Measurements from ENCODE around the gene FREM2. TPM values are rescaled to one million over a fixed set of nuclear protein-coding genes. Genes with fewer than 3 reads are reported as not detected.

The FREM2 gene
- total RNA-seq, 1 experiment from 2014 or later = 42.6 TPM

DNA sequence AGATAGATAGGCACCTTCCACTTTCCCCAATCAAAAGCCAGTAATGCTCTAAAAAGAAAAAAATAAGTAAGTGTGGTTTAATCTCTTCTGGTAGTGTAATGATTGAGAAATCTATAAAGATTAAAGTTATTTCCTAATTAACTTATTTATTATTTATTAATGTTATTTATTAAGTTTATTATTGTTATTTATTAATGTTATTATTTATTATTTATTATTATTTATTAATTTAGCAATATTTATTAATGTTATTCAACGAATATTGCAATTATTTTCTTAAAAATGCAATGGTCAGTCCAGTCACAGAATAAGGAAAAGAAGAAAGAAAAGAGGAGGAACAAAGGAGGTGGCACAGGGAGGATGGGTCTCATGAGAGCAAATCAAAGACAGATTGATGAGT, 100.7 kb downstream of the FREM2 start:
- no TSS peak for BruUV-seq (replicated peaks)
- TF ChIP-seq, protein P1, sequence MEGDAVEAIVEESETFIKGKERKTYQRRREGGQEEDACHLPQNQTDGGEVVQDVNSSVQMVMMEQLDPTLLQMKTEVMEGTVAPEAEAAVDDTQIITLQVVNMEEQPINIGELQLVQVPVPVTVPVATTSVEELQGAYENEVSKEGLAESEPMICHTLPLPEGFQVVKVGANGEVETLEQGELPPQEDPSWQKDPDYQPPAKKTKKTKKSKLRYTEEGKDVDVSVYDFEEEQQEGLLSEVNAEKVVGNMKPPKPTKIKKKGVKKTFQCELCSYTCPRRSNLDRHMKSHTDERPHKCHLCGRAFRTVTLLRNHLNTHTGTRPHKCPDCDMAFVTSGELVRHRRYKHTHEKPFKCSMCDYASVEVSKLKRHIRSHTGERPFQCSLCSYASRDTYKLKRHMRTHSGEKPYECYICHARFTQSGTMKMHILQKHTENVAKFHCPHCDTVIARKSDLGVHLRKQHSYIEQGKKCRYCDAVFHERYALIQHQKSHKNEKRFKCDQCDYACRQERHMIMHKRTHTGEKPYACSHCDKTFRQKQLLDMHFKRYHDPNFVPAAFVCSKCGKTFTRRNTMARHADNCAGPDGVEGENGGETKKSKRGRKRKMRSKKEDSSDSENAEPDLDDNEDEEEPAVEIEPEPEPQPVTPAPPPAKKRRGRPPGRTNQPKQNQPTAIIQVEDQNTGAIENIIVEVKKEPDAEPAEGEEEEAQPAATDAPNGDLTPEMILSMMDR (IDR thresholded peaks at IDR 0.05; ENCODE audit: insufficient read depth in 1 of 2, low read depth in 1 of 2, low read length in 1 of 2, severe bottlenecking in 1 of 2, unreplicated experiment in 1 of 2) = no peak
- intact Hi-C loops (cut with micrococcal nuclease; ENCODE audit: unreplicated experiment) = no loop called here
- H3K4me1 Mint-ChIP-seq (ENCODE audit: low read depth, unreplicated experiment) = peaks cover 13% of the 10 kb centered on the region
- CTCF ChIA-PET = no interaction called here
- H3K9me3 Mint-ChIP-seq (ENCODE audit: unreplicated experiment) = no peaks in the 10 kb centered on the region
- no peak overlapping the region for H3K27ac Mint-ChIP-seq (ENCODE audit: unreplicated experiment)
- H3K27me3 Mint-ChIP-seq (ENCODE audit: insufficient read depth, unreplicated experiment) = no peaks in the 10 kb centered on the region
- no peak overlapping the region for H3K4me3 Mint-ChIP-seq (ENCODE audit: unreplicated experiment)
- H3K4me1 ChIP-seq = peaks cover 15% of the 10 kb centered on the region
- no peaks in the 10 kb centered on the region for H3K9me3 ChIP-seq
- peaks cover 46% of the 10 kb centered on the region for H3K36me3 Mint-ChIP-seq (ENCODE audit: insufficient read depth, unreplicated experiment)
- H3K4me3 ChIP-seq (ENCODE audit: low read depth, low read length) = no peak overlapping the region
- no peak for DNase-seq
- no peaks in the 10 kb centered on the region for H3K36me3 ChIP-seq (ENCODE audit: control insufficient read depth, insufficient read depth, low read length)
- POLR2A ChIA-PET = no interaction called here
- no peaks in the 10 kb centered on the region for H3K27me3 ChIP-seq (replicated peaks; ENCODE audit: control insufficient read depth, insufficient read depth, low read length)

DNA sequence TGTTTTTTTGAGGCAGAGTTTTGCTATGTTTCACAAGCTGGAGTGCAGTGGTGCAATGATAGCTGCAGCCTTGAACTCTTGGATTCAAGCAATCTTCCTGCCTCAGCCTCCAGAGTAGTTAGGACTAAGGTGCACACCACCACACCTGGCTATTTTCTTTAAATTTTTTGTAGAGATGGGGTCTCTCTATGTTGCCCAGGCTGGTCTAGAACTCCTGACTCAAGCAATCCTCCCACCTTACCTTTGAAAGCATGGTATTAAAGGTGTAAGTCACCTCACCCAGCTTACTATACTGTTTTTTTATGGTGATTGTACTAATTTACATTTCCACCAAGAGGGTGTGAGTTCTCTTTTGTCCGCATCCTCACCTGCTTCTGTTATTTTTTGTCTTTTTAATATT, 110.0 kb downstream of the FREM2 start:
- Histone ChIP-seq H3K36me3 (ENCODE audit: control insufficient read depth, insufficient read depth, low read length) (no peaks in the 10 kb centered on the region), H3K4me1 (no peaks in the 10 kb centered on the region), H3K4me3 (ENCODE audit: low read depth, low read length) (no peak overlapping the region), H3K27me3 (replicated peaks; ENCODE audit: control insufficient read depth, insufficient read depth, low read length) (no peaks in the 10 kb centered on the region), H3K9me3 (0 out of 2 replicates have a peak, but pooled peaks cover 5% of the 10 kb centered on the region)
- TF ChIP-seq, protein P1 (IDR thresholded peaks at IDR 0.05; ENCODE audit: insufficient read depth in 1 of 2, low read depth in 1 of 2, low read length in 1 of 2, severe bottlenecking in 1 of 2, unreplicated experiment in 1 of 2) = no peak
- ChIA-PET CTCF (no interaction called here), POLR2A (no interaction called here)
- no TSS peak for BruUV-seq (replicated peaks)
- intact Hi-C loops (cut with micrococcal nuclease; ENCODE audit: unreplicated experiment) = no loop called here
- Mint-ChIP-seq H3K4me1 (ENCODE audit: low read depth, unreplicated experiment) (no peaks in the 10 kb centered on the region), H3K27ac (ENCODE audit: unreplicated experiment) (no peak overlapping the region), H3K27me3 (ENCODE audit: insufficient read depth, unreplicated experiment) (no peaks in the 10 kb centered on the region), H3K9me3 (ENCODE audit: unreplicated experiment) (no peaks in the 10 kb centered on the region), H3K36me3 (ENCODE audit: insufficient read depth, unreplicated experiment) (peaks cover 1% of the 10 kb centered on the region), H3K4me3 (ENCODE audit: unreplicated experiment) (no peak overlapping the region)
- DNase-seq = no peak

DNA sequence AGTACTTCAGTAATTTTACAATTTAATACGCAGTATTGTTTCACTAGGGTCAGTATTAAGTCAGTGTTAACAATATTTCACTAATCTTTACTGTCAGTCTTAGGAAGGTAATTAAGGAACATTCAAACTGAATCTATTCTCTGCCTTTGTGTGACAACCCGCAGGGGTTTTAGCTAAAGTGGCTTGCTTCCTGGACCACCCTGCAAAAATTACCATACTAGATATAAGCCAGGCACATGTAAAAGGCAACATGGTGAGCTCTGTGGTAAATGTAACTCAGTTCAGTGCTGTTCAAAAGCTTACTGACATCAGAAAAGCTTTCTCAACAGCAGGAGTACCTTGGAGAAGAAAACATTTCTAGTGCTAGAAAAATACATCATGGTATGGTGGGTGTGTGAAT, 116.7 kb downstream of the FREM2 start:
- H3K4me1 ChIP-seq = no peaks in the 10 kb centered on the region
- DNase-seq = no peak

More for the DNA sequence above, 116.7 kb downstream of the FREM2 start:
- TF ChIP-seq, protein P1 (IDR thresholded peaks at IDR 0.05; ENCODE audit: insufficient read depth in 1 of 2, low read depth in 1 of 2, low read length in 1 of 2, severe bottlenecking in 1 of 2, unreplicated experiment in 1 of 2) = no peak
- H3K4me3 ChIP-seq (ENCODE audit: low read depth, low read length) = no peak overlapping the region
- no peaks in the 10 kb centered on the region for H3K27me3 ChIP-seq (replicated peaks; ENCODE audit: control insufficient read depth, insufficient read depth, low read length)
- Mint-ChIP-seq H3K36me3 (ENCODE audit: insufficient read depth, unreplicated experiment) (no peaks in the 10 kb centered on the region), H3K27ac (ENCODE audit: unreplicated experiment) (no peak overlapping the region), H3K9me3 (ENCODE audit: unreplicated experiment) (no peaks in the 10 kb centered on the region), H3K4me1 (ENCODE audit: low read depth, unreplicated experiment) (no peaks in the 10 kb centered on the region), H3K27me3 (ENCODE audit: insufficient read depth, unreplicated experiment) (no peaks in the 10 kb centered on the region), H3K4me3 (ENCODE audit: unreplicated experiment) (no peak overlapping the region)
- no TSS peak for BruUV-seq (replicated peaks)
- ChIA-PET CTCF (no interaction called here), POLR2A (no interaction called here)
- no peaks in the 10 kb centered on the region for H3K36me3 ChIP-seq (ENCODE audit: control insufficient read depth, insufficient read depth, low read length)
- intact Hi-C loops (cut with micrococcal nuclease; ENCODE audit: unreplicated experiment) = no loop called here
- peaks cover 11% of the 10 kb centered on the region; the same call in 1 of the 2 replicates for H3K9me3 ChIP-seq

All from Caco-2 (cell line).